D721Med (cell line): ENCODE results near the gene CHIC2.

Experiments
- DNase-seq: peaks from one replicate; pipeline ENCODE4 v3.0.0; 2011; ENCODE audit warnings: low spot score; ENCODE audit not compliant: insufficient read length
- FAIRE-seq: peaks from 2 replicates; lab custom pipeline; 2011; peaks lifted over from hg19 to GRCh38; lab: Jason Lieb, UNC
- CTCF ChIP-seq: IDR thresholded peaks from 2 replicates; pipeline ENCODE4 v1.5.1; 2012; ENCODE audit warnings: mild to moderate bottlenecking, control low read depth; ENCODE audit not compliant: insufficient read depth; ENCODE audit errors: missing control alignments

Gene CHIC2

GRCh38 chr4:54091637-54092404 is 27.4 kb upstream of the CHIC2 start:
- peak; percentile 91 for DNase-seq
- TF ChIP-seq CTCF = no peak
- FAIRE-seq = no peak

- DNase-seq (no peak), FAIRE-seq (no peak)
- no peak for TF ChIP-seq CTCF
Observed at GRCh38 chr4:54090804-54091623, 26.6 kb upstream of the CHIC2 start.

- FAIRE-seq = no peak
- DNase-seq = no peak
- no peak for TF ChIP-seq CTCF
Observed at GRCh38 chr4:54090404-54090803, 26.0 kb upstream of the CHIC2 start.

GRCh38 chr4:54089875-54090274 is 25.5 kb upstream of the CHIC2 start:
- TF ChIP-seq CTCF = no peak
- DNase-seq = no peak
- FAIRE-seq = no peak

GRCh38 chr4:54085284-54085683 is 20.9 kb upstream of the CHIC2 start:
- FAIRE-seq (no peak), DNase-seq (no peak)
- TF ChIP-seq CTCF = no peak

GRCh38 chr4:54082168-54082567 is 17.8 kb upstream of the CHIC2 start:
- DNase-seq (no peak), FAIRE-seq (no peak)
- no peak for TF ChIP-seq CTCF

GRCh38 chr4:54077812-54078211 is 13.4 kb upstream of the CHIC2 start:
- DNase-seq (no peak), FAIRE-seq (no peak)
- no peak for TF ChIP-seq CTCF
